ENCODE measurements around the gene DBN1.

GRCh38 chr5:177504086-177505056 is 30.9 kb upstream of the DBN1 start:
- TF ChIP-seq CTCF (optimal IDR thresholded peaks at IDR 0.05 in 1 of 3, IDR thresholded peaks at IDR 0.05 in 1 of 3, conservative IDR thresholded peaks at IDR 0.05 in 1 of 3; ENCODE audit: extremely low read depth in 1 of 3, insufficient read depth in 2 of 3, low read length in 3 of 3): no peak
- TF ChIP-seq EZH2 (IDR thresholded peaks at IDR 0.05; ENCODE audit: low read length): no peak
